NOMO-1 treated with dmso at 0.1 percent for 144 hours (cell line): ENCODE measurements around the gene GRN.
"Not testable (repeated sequence)": the region's sequence is repeated elsewhere in the genome, so short reads cannot be mapped to it uniquely, and the experiment has no call there.

ENCODE experiments used
- DNase-seq: peaks from one replicate; lab custom pipeline; 2025; ENCODE audit not compliant: unreplicated experiment; lab: John Stamatoyannopoulos, UW

Gene GRN

GRCh38 chr17:44379887-44380286, 34.8 kb downstream of the GRN start:
- DNase-seq, result no peak

- no peak for DNase-seq
Observed at GRCh38 chr17:44380767-44381166, 35.7 kb downstream of the GRN start.

GRCh38 chr17:44381810-44382305, 36.8 kb downstream of the GRN start:
- DNase-seq, result no peak

- no peak for DNase-seq
Observed at GRCh38 chr17:44382917-44383316, 37.8 kb downstream of the GRN start.

DNA sequence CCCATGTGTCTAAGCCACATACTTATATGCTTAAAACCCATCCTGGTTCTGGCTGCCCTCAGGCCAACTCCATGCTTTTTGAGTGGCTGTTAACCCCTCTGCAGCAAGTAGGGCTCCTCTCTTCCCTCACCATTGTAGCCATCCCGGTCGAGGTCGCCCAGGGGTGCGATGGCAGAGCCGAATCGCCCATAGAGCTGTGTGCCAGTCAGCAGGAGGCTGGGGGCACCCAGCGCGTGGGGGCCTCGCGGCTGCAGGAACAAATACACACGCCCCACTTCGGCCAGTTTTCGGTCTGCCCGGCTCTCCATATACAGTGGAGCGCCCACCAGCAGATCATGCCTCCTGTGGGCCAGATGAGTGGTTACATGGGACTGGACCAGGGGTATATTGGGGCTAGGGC, 38.3 kb downstream of the GRN start:
- no peak for DNase-seq

- no peak for DNase-seq
Observed at GRCh38 chr17:44383861-44384260, 38.8 kb downstream of the GRN start.

DNA sequence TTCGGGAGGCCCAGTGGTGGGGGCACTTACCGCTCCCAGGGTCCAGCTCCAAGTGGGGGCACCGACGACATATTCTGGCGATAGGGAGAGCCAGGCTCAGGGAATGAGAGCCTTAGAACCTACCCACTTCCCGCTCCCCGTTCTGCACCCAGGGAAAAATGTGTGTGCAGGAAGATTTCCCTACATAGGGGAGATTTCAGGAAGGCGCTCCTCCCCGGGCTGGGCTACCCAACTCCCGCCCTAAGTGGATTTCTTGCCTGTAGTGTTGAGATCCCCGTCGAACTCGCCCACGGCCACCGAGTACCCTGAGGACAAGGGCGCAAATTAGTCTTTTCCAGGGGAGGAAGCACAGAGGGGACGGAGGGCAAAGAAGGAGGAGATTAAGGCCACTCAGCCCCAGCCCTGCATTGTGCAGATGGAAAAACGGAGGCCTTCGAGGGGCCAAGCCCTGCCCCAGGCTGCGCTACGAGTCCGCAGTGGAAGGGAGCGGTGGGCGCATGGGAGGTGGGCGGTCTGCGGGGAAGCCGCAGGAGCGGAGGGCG, 39.2 kb downstream of the GRN start:
- DNase-seq, result no peak

- DNase-seq, result no peak
Observed at GRCh38 chr17:44384823-44385286, 39.8 kb downstream of the GRN start.

- DNase-seq, result peak; percentile 78
Observed at GRCh38 chr17:44385287-44386181, 40.4 kb downstream of the GRN start.

GRCh38 chr17:44386182-44386525, 41.1 kb downstream of the GRN start:
- no peak for DNase-seq

- no peak for DNase-seq
Observed at GRCh38 chr17:44387804-44388203, 42.7 kb downstream of the GRN start.

DNA sequence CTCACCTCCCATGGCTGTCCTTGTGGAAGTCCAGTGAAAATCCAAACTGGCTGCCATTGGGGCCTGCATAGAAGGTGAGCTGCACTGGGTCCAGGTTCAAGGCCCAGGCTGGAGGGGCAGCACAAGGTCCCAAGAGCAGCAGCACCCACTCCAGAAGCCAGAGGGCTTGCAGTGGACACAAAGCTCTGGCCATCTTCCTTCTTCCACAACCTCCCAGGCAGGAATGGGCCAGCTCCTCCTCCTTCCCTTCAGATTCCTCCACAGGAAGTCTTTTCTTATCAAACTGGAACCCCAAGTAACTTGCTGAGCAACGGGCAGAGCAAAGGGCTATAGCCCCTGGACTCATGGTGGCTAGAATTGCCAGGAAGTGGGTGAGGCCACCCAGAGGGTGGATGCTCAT, 44.2 kb downstream of the GRN start, which contains the start of gene ITGA2B:
Gene ITGA2B (minus strand): TSS at position 369 of the 400 bp plus-strand sequence. CDS start 176 bp downstream, at position 193.
- no peak for DNase-seq

DNA sequence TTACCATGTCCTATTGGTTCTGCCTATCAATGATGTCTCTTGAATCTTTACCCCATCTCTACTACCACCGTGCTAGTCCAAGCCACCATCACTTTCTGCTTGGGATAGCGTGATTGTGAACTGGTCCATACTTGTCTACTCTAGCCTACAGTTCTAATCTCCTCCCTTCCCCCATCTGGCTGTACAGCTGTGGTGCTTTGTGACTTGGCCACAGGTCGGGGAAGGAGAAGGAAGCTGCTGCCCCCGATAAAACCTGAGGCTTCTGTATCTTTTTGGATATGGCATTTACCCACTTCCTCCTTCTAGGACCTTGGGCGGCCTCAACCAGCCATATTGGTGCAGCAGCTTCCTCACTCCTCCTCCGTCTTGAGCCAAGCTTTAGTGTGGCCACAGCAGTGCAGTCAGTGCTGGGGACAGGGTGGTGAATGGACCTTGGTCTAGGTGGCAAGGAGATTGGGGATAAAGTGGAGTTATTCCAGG, 44.7 kb downstream of the GRN start:
- DNase-seq, result peak; percentile 71

- no peak for DNase-seq
Observed at GRCh38 chr17:44390250-44390870, 45.3 kb downstream of the GRN start.

DNA sequence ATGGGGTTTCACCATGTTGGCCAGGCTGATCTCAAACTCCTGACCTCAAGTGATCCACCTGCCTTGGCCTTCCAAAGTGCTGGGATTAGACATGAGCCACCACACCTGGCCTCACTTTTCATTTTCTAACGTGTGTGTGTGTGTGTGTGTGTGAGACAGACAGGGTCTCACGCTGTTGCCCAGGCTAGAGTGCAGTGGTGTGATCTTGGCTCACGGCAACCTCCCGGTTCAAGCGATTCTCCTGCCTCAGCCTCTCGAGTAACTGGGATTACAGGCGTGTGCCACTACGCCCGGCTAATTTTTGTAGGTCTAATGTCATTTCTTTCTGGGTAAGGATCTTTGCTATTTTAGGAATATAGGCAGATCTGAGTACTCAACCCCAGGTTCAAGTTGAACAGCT, 49.0 kb downstream of the GRN start:
- not testable (repeated sequence) for DNase-seq

GRCh38 chr17:44394833-44395232, 49.7 kb downstream of the GRN start:
- DNase-seq, result no peak

DNA sequence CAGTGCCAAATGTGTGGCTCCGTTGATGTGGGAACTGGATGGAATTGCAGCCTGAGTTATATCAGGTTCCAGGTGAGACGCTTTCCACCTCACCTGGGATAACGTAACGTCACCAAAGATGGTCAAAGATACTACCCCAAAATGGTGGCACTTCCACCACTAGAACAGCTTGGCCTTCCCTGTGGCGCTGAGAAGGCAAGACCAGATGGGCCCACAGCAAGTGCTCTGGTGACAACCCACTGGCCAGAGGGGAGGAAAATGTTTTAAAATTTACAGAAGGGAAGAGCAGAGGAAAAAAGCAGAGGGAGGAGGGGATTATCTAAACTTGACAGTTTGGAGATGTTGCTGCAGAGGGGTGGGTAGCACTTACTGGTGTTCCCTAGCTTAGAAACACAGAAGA, 51.8 kb downstream of the GRN start:
- no peak for DNase-seq

GRCh38 chr17:44397479-44398440, 52.7 kb downstream of the GRN start:
- DNase-seq, result no peak

GRCh38 chr17:44398692-44399691, 53.9 kb downstream of the GRN start:
- DNase-seq, result no peak
